IPS-20b (cell line): ENCODE measurements around the gene ELP5.
A peak's percentile ranks its signal among the peaks of the same experiment; 100 is the strongest.

Source experiments
- H3K27ac ChIP-seq: one replicate; pipeline ENCODE4 v1.5.1; 2013; ENCODE audit warnings: low read length
- H3K27me3 ChIP-seq: 2 replicates; pipeline ENCODE4 v1.6.1; 2013; ENCODE audit warnings: mild to moderate bottlenecking, low read length, inconsistent platforms; ENCODE audit not compliant: insufficient read depth
- H3K36me3 ChIP-seq: 2 replicates; pipeline ENCODE4 v1.6.1; 2013; ENCODE audit warnings: low read depth, mild to moderate bottlenecking, inconsistent platforms, low read length, moderate library complexity; ENCODE audit not compliant: insufficient read depth
- H3K4me1 ChIP-seq: 2 replicates; pipeline ENCODE4 v1.6.1; 2013; ENCODE audit warnings: mild to moderate bottlenecking, control low read depth, inconsistent platforms, low read length, moderate library complexity; ENCODE audit not compliant: insufficient read depth
- H3K4me3 ChIP-seq: 2 replicates; pipeline ENCODE4 v1.5.1; 2013; ENCODE audit warnings: mild to moderate bottlenecking, low read length, inconsistent platforms
- H3K9ac ChIP-seq: 2 replicates; pipeline ENCODE4 v1.6.1; 2013; ENCODE audit warnings: low read depth, mild to moderate bottlenecking, inconsistent platforms, low read length, moderate library complexity
- H3K9me3 ChIP-seq: 2 replicates; pipeline ENCODE4 v1.6.1; 2013; ENCODE audit warnings: mild to moderate bottlenecking, low read depth, low read length, inconsistent platforms; ENCODE audit not compliant: insufficient read depth

The ELP5 gene

GRCh38 chr17:7252176-7253043, at the start of gene ELP5:
Gene ELP5 (plus strand): TSS chr17:7252215. CDS start chr17:7252551, 336 bp downstream.
- peaks cover 37% of the 10 kb centered on the region for H3K36me3 ChIP-seq
- no peaks in the 10 kb centered on the region for H3K27me3 ChIP-seq
- H3K9ac ChIP-seq, result peak within 1 kb of the TSS; percentile 94
- peak within 1 kb of the TSS; percentile 100 for H3K27ac ChIP-seq
- H3K4me1 ChIP-seq, result peaks cover 7% of the 10 kb centered on the region
- H3K9me3 ChIP-seq, result no peaks in the 10 kb centered on the region
- H3K4me3 ChIP-seq, result peak within 1 kb of the TSS; percentile 92

- no peak overlapping the region for H3K4me3 ChIP-seq
- H3K27ac ChIP-seq, result no peak overlapping the region
- H3K36me3 ChIP-seq, result peaks cover 38% of the 10 kb centered on the region
- H3K9me3 ChIP-seq, result no peaks in the 10 kb centered on the region
- peaks cover 10% of the 10 kb centered on the region; the same call in 1 of the 2 replicates for H3K4me1 ChIP-seq
- H3K9ac ChIP-seq, result no peak overlapping the region
- no peaks in the 10 kb centered on the region for H3K27me3 ChIP-seq
These were observed 48.6 kb upstream of the ELP5 start for GRCh38 chr17:7203391-7203790.

GRCh38 chr17:7204336-7204735, 47.7 kb upstream of the ELP5 start:
- peak overlapping the region; percentile 66; the same call in 1 of the 2 replicates for H3K4me3 ChIP-seq
- no peaks in the 10 kb centered on the region for H3K27me3 ChIP-seq
- H3K36me3 ChIP-seq, result peaks cover 38% of the 10 kb centered on the region
- no peaks in the 10 kb centered on the region for H3K9me3 ChIP-seq
- peak overlapping the region; percentile 66 for H3K27ac ChIP-seq
- peak overlapping the region; percentile 32; the same call in 1 of the 2 replicates for H3K9ac ChIP-seq
- peaks cover 13% of the 10 kb centered on the region; the same call in 1 of the 2 replicates for H3K4me1 ChIP-seq

- peak overlapping the region; percentile 66 for H3K4me3 ChIP-seq
- no peaks in the 10 kb centered on the region for H3K27me3 ChIP-seq
- peak overlapping the region; percentile 66 for H3K27ac ChIP-seq
- H3K9ac ChIP-seq, result peak overlapping the region; percentile 32; the same call in 1 of the 2 replicates
- no peaks in the 10 kb centered on the region for H3K9me3 ChIP-seq
- H3K4me1 ChIP-seq, result peaks cover 13% of the 10 kb centered on the region; the same call in 1 of the 2 replicates
- peaks cover 35% of the 10 kb centered on the region for H3K36me3 ChIP-seq
These were observed 47.1 kb upstream of the ELP5 start for GRCh38 chr17:7204828-7205461.

GRCh38 chr17:7205561-7205960, 46.5 kb upstream of the ELP5 start:
- peaks cover 33% of the 10 kb centered on the region for H3K36me3 ChIP-seq
- H3K27ac ChIP-seq, result no peak overlapping the region
- peak overlapping the region; percentile 66 for H3K4me3 ChIP-seq
- peaks cover 15% of the 10 kb centered on the region; the same call in 1 of the 2 replicates for H3K4me1 ChIP-seq
- H3K27me3 ChIP-seq, result no peaks in the 10 kb centered on the region
- peak overlapping the region; percentile 32; the same call in 1 of the 2 replicates for H3K9ac ChIP-seq
- H3K9me3 ChIP-seq, result no peaks in the 10 kb centered on the region

GRCh38 chr17:7207120-7208001, 44.7 kb upstream of the ELP5 start:
- Histone ChIP-seq H3K27me3 (no peaks in the 10 kb centered on the region), H3K9me3 (no peaks in the 10 kb centered on the region), H3K27ac (no peak overlapping the region), H3K36me3 (peaks cover 17% of the 10 kb centered on the region), H3K4me1 (peaks cover 24% of the 10 kb centered on the region; the same call in 1 of the 2 replicates), H3K4me3 (peak overlapping the region; percentile 66; the same call in 1 of the 2 replicates), H3K9ac (peak overlapping the region; percentile 50; the same call in 1 of the 2 replicates)

- peak overlapping the region; percentile 66 for H3K4me3 ChIP-seq
These were observed 43.9 kb upstream of the ELP5 start for GRCh38 chr17:7208027-7208571.

GRCh38 chr17:7208754-7209460, 43.1 kb upstream of the ELP5 start:
- Histone ChIP-seq H3K9ac (peak overlapping the region; percentile 50; the same call in 1 of the 2 replicates), H3K4me3 (peak overlapping the region; percentile 66), H3K27me3 (no peaks in the 10 kb centered on the region), H3K9me3 (no peaks in the 10 kb centered on the region), H3K36me3 (peaks cover 1% of the 10 kb centered on the region; the same call in 1 of the 2 replicates), H3K4me1 (peaks cover 30% of the 10 kb centered on the region; the same call in 1 of the 2 replicates), H3K27ac (peak overlapping the region; percentile 26)

More at GRCh38 chr17:7208027-7208571, 43.9 kb upstream of the ELP5 start:
- H3K27me3 ChIP-seq, result no peaks in the 10 kb centered on the region
- peaks cover 9% of the 10 kb centered on the region for H3K36me3 ChIP-seq
- no peaks in the 10 kb centered on the region for H3K9me3 ChIP-seq
- H3K4me1 ChIP-seq, result peaks cover 25% of the 10 kb centered on the region; the same call in 1 of the 2 replicates
- H3K27ac ChIP-seq, result peak overlapping the region; percentile 26
- peak overlapping the region; percentile 50; the same call in 1 of the 2 replicates for H3K9ac ChIP-seq

GRCh38 chr17:7211491-7212273, 40.3 kb upstream of the ELP5 start:
- H3K27ac ChIP-seq, result peak overlapping the region; percentile 65
- H3K36me3 ChIP-seq, result no peaks in the 10 kb centered on the region
- H3K4me3 ChIP-seq, result peak overlapping the region; percentile 79
- H3K9ac ChIP-seq, result peak overlapping the region; percentile 82; the same call in 1 of the 2 replicates
- no peaks in the 10 kb centered on the region for H3K9me3 ChIP-seq
- H3K4me1 ChIP-seq, result peaks cover 41% of the 10 kb centered on the region; the same call in 1 of the 2 replicates
- no peaks in the 10 kb centered on the region for H3K27me3 ChIP-seq
